NT2/D1 (cell line): ENCODE results near the gene CCDC107.

Experiments used
- SUZ12 ChIP-seq: IDR thresholded peaks from 2 replicates; pipeline ENCODE4 v1.6.1; 2011; ENCODE audit not compliant: insufficient read length, insufficient read depth; ENCODE audit errors: extremely low read depth
- YY1 ChIP-seq: IDR thresholded peaks from 2 replicates; pipeline ENCODE4 v1.6.1; 2011; ENCODE audit not compliant: insufficient read length, insufficient read depth

DNA sequence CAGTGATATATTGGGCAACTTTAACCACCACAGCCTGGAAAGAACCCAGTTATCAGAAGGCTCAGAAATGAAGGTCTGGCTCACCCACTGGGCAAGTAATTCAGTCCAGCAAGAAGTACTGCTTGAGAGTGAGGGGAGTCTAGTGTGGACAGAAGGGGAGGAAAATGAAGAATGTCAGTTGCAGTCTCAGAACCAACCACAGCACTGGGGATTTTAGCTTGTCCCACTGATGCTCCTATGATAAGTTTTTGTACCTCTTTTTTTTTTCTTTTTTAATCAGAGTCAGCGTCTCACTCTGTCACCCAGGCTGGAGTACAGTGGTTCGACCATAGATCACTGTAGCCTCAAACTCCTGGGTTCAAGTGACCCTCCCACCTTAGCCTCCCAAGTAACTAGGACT is 30.5 kb upstream of the CCDC107 start:
- TF ChIP-seq YY1 = no peak
- TF ChIP-seq SUZ12 = no peak
